AG09319 (cell line): ENCODE data around the gene LIMK2.

Source experiments
- DNase-seq: peaks from one replicate; pipeline ENCODE4 v3.0.0-alpha.2; 2010; ENCODE audit warnings: low read depth; ENCODE audit errors: extremely low read depth
- TF ChIP-seq, protein P1 (sequence below): IDR thresholded peaks from 2 replicates; pipeline ENCODE4 v1.5.1; 2011; ENCODE audit warnings: low read depth, mild to moderate bottlenecking, inconsistent platforms, low read length, moderate library complexity

The LIMK2 gene

DNA sequence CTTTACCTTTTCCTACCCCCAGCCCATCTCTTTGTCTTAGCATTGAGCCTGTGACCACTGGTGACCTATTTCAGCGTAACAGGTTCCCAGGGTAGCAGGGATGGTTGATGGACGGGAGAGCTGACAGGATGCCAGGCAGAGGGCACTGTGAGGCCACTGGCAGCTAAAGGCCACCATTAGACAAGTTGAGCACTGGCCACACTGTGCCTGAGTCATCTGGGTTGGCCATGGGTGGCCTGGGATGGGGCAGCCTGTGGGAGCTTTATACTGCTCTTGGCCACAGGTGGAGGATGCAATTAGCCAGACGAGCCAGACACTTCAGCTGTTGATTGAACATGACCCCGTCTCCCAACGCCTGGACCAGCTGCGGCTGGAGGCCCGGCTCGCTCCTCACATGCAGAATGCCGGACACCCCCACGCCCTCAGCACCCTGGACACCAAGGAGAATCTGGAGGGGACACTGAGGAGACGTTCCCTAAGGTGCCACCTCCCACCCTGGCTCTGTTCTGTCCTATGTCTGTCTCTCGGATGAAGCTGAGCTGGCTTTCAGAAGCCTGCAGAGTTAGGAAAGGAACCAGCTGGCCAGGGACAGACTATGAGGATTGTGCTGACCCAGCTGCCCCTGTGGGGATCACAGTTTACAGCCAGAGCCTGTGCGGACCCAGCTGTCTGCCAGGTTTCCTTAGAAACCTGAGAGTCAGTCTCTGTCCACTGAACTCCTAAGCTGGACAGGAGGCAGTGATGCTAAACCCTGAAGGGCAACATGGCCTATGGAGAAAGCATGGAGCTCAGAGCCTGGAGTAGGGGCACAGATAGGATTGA is 50.4 kb downstream of the LIMK2 start:
- DNase-seq: no peak
- TF ChIP-seq, protein P1, sequence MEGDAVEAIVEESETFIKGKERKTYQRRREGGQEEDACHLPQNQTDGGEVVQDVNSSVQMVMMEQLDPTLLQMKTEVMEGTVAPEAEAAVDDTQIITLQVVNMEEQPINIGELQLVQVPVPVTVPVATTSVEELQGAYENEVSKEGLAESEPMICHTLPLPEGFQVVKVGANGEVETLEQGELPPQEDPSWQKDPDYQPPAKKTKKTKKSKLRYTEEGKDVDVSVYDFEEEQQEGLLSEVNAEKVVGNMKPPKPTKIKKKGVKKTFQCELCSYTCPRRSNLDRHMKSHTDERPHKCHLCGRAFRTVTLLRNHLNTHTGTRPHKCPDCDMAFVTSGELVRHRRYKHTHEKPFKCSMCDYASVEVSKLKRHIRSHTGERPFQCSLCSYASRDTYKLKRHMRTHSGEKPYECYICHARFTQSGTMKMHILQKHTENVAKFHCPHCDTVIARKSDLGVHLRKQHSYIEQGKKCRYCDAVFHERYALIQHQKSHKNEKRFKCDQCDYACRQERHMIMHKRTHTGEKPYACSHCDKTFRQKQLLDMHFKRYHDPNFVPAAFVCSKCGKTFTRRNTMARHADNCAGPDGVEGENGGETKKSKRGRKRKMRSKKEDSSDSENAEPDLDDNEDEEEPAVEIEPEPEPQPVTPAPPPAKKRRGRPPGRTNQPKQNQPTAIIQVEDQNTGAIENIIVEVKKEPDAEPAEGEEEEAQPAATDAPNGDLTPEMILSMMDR: no peak

DNA sequence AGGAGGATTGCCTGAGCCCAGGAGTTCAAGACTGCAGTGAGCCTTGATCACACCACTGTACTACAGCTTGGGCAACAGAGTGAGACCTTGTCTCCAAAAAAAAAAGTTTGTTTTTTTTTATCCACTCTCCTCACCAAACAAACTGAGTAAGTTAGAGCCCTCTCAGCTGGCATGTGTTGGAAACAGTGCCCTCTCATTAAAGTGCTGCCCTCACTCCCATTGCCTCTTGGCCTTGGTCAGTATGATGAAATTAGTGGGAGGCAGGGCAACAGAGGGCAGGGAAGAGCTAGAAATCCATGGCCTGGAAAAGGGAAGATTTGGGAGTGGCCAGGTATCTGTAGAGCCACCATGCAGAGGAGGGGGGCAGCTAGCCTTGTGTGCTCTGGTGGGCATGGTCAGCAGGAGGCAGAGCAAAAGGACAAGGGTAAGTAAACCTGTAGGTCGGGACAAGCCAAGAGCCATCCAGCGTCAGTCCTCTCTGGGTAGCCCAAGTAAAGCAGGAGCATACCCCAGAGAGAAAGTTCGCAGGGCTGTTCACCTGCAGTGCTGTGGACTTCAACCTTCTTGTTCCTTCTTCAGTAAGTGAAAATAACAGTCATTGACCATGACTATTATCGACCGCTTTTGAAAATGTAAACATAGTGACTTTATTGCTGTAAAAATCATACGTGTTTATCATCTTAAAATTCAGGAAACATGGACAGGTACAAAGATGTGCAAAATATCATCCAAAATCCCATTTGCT is 52.0 kb downstream of the LIMK2 start:
- DNase-seq: no peak
- TF ChIP-seq, protein P1: no peak

DNA sequence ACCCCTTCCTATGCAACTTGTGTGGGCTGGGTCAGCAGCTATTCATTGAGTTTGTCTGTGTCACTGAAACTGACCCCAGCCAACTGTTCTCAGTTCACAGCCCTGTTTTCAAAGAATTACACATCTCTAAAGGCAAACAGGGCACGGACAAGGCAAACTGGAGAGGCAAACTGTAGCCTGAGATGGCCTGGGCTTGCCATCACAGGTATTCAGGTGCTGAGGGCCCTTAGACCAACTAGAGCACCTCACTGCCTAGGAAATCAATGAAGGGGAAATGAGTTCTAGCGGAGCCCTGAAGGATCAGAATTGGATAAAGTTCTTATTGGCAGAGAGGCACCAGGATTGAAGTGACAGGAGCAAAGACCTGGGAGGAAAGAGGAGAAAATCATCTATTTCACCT is 56.2 kb downstream of the LIMK2 start:
- DNase-seq: no peak
- TF ChIP-seq, protein P1: no peak

DNA sequence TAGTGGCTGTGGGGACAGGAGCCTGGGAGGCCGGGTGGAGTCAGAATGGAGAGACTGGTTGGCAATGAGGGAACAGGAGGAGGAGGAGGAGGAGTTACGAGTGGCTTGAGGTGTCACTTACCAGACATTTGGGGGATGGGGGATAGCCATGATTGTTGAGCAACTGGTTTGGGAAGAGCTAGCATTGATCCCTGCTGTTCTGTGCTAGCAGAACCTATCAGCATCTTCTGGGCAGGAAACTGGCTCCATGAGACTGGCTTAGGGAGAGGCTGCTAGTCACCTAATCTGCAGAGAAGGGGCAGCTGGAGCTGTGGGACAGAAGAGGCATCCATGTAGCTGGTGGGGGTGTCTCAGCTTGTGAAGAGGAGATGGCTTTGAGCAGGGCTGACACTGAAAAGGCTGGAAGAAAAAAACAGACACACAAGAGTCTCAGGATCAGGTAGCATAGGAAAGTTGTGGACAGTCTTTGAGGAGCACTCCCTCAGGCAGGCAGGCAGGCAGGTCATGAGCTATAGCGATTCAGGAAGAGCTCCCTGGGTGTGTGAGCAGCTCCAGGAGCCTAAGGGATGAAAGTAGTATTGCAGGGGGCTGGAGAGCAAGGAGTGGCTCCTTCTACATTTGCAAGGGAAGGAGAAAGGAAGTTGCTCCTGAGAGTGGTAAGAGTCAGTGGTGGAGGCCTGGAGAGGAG is 57.9 kb downstream of the LIMK2 start:
- TF ChIP-seq, protein P1: no peak
- DNase-seq: no peak

DNA sequence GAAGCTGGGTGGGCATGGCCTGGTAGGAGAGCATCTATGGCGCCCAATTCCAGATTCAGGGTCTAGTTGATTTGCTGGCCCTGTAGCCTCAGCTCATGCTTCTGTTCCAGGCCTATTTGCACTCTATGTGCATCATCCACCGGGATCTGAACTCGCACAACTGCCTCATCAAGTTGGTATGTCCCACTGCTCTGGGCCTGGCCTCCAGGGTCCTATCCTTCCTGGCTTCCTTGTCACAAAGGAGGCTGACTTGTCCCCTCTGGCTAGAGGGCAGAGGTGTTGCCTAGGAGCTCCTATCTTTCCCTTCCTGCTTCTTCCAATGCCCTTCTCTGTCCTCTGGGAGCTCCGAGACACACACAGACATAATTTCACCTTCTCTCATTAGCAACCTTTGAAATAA is 58.9 kb downstream of the LIMK2 start:
- TF ChIP-seq, protein P1: no peak
- DNase-seq: no peak

DNA sequence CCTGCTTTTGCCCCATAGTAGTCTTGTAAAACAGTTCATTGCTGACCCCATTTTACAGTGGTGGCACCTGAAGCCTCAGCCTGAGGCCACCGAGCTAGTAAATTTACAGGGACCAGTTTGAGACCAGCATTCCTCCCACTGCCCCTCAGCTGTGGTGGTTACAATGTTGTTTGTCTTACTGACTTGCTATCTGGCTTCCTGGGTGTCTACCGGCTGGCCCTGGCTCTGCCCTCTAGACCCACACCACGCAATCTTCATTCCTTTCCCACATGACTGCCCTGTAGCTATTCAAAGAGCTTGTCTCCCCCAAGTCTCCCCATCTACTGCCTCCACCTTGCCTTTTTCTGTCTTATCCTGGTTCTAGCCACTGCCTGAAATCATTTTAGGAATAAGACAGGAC is 59.4 kb downstream of the LIMK2 start:
- TF ChIP-seq, protein P1: no peak
- no peak for DNase-seq
